Body of pancreas (tissue), 4 donors: Measurements from ENCODE around the gene CRYBB3. TPM values are rescaled to one million over a fixed set of nuclear protein-coding genes. Genes with fewer than 3 reads are reported as not detected.

ENCODE experiments used
- ATAC-seq: fragments of 150-250 bp; one replicate; pipeline ENCODE4 v1.9.1; 2016
- DNase-seq, 4 donors: peaks; one replicate each; pipeline ENCODE4 v3.0.0-alpha.2; 2019
- H3K27ac ChIP-seq, 4 donors: fragments of 200-600 bp; sonication (generic); 1 replicate in 3 of 4; 2 replicates in 1 of 4; pipeline versions ENCODE4 v1.5.1 to v1.6.1; 2016 to 2019; ENCODE audit warnings: mild to moderate bottlenecking in 1 of 4, mixed read lengths in 1 of 4, moderate library complexity in 1 of 4
- H3K27me3 ChIP-seq, 2 donors: fragments of 200-600 bp; sonication (generic); one replicate each; pipeline ENCODE4 v1.6.0; 2016; ENCODE audit warnings: mild to moderate bottlenecking in 1 of 2
- H3K36me3 ChIP-seq, 2 donors: fragments of 200-600 bp; sonication (generic); replicated peaks in 1 of 2; 2 replicates each; pipeline ENCODE4 v1.5.1; 2016; ENCODE audit warnings: low read depth in 2 of 2; ENCODE audit not compliant: insufficient read depth in 1 of 2
- H3K4me1 ChIP-seq: fragments of 200-600 bp; sonication (generic); one replicate; pipeline ENCODE4 v1.6.0; 2016
- H3K4me3 ChIP-seq, 2 donors: fragments of 200-600 bp; sonication (generic); 1 replicate in 1 of 2; 2 replicates in 1 of 2; pipeline ENCODE4 v1.5.1; 2016 to 2019
- H3K9me3 ChIP-seq, 3 donors: fragments of 200-600 bp; sonication (generic); 1 replicate in 2 of 3; 2 replicates in 1 of 3; pipeline ENCODE4 v1.5.1; 2016
- POLR2A ChIP-seq, 3 donors: fragments of 450-650 bp; IDR thresholded peaks; one replicate each; pipeline ENCODE4 v1.6.1; 2016; ENCODE audit warnings: antibody characterized with exemption in 3 of 3, mild to moderate bottlenecking in 2 of 3
- WGBS, 2 donors: methylation state at CpG; one replicate each; pipeline ENCODE4 v1.1.5; 2017; 5-methylcytosine and 5-hydroxymethylcytosine counted together
- intact Hi-C: fragments of 100-400 bp; cut with DNase I; formaldehyde crosslinking; loops from one replicate; pipeline ENCODE4 v1.15.1; 2023
- total RNA-seq, 2 donors: library from RNA; depleted of rRNA; stranded (reverse); fragments of >200 nt; gene quantifications; one replicate each; pipeline ENCODE4 v1.1.0, GENCODE V29; 2016
- TF ChIP-seq, protein P1 (sequence below), 7 experiments: fragments of 450-650 bp in 4 of 7; fragments of 200-600 bp in 3 of 7; sonication (generic) in 3 of 7; IDR thresholded peaks; one replicate each; pipeline ENCODE4 v1.5.1; 2016 to 2019; ENCODE audit warnings: antibody characterized with exemption in 7 of 7

Gene CRYBB3
- total RNA-seq: not detected

DNA sequence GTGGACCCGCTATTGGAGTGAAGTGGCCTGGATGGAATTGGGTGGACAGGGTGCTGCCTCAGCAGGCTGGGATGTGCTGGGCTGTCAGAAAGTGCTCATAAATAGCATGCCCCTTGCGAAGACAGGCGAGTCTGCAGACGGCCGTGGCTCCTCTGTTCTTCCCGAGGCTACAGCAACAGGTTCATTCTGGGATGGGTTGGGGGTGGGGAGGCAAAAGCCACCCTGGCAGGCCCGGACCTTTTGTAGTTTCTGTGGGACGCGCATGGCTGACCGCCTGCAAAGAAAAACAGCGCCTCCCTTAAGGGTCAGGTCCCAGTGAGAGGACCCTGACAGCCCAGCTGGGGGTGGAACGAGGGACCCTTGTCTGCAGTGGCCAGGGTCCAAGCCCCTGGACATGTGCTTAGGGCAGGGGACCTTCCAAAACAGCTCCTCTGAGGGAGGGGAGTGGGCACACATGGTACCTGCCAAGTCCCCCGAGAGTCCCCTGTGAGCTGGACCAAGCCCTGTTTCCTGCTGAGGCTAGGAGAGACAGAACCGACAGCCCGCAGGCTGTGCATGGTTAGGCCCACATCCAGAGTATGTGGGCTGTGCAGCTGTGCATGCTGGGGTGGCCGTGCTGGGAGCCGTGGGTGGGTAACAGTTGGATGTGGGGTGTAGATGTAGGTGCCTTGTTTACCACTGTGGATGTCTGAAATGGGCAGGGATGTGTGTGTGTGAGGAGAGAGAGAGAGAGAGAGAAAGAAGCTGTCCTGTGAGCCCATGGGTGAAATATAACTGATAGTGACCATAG, at the start of gene CRYBB3:
CRYBB3 (plus strand) TSS at position 128 of the 790 bp plus-strand sequence. CDS start 1,539 bp downstream, outside the sequence.
- H3K36me3 ChIP-seq: no peaks in the 10 kb centered on the region
- no peaks in the 10 kb centered on the region for H3K9me3 ChIP-seq
- DNase-seq (no peak), ATAC-seq (no peak)
- H3K27ac ChIP-seq: no peak within 1 kb of the TSS
- TF ChIP-seq, protein P1, sequence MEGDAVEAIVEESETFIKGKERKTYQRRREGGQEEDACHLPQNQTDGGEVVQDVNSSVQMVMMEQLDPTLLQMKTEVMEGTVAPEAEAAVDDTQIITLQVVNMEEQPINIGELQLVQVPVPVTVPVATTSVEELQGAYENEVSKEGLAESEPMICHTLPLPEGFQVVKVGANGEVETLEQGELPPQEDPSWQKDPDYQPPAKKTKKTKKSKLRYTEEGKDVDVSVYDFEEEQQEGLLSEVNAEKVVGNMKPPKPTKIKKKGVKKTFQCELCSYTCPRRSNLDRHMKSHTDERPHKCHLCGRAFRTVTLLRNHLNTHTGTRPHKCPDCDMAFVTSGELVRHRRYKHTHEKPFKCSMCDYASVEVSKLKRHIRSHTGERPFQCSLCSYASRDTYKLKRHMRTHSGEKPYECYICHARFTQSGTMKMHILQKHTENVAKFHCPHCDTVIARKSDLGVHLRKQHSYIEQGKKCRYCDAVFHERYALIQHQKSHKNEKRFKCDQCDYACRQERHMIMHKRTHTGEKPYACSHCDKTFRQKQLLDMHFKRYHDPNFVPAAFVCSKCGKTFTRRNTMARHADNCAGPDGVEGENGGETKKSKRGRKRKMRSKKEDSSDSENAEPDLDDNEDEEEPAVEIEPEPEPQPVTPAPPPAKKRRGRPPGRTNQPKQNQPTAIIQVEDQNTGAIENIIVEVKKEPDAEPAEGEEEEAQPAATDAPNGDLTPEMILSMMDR (IDR thresholded peaks at IDR 0.05): no peak
- TF ChIP-seq POLR2A (IDR thresholded peaks at IDR 0.05): no peak
- WGBS, 2 donors: 82 to 92% methylated on average over 14 of the region's 17 CpGs
- intact Hi-C loops: no loop called here
- H3K27me3 ChIP-seq: no peaks in the 10 kb centered on the region
- H3K4me1 ChIP-seq: no peaks in the 10 kb centered on the region
- no peak within 1 kb of the TSS for H3K4me3 ChIP-seq

DNA sequence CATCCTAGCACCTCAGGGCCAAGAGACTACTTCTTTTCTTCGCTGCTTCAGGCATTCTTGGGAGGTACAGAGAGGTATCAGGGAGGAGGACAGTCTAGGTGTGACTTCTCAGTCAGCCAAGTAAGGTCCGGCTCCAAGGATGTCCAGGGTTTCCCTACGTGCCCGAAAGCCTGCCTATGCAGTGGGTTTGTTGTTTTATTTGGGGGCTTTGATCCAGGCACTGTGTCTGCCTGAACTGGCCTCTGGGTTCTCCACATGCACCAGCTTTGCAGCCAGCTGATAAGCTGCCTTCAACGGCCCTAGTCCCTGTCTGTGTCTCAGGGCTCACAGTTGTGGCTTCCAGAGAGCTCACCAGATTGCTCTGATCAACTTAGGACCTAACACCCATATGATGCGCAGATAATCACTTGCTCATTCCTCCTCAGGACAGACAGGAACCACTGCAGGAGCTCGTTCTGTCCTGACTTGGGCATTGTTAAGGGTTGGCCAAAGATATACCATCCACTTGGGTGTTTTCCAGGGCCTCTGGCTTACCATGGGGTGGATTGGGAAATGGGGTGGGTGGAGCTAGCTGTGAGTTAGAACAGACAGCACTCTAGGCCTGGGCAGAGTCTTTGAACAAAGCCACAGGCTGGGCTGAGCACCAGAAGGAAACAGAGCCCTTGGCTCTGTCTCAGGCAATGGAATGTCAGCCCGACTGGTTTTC, 45.5 kb upstream of the CRYBB3 start:
- intact Hi-C loops: no loop called here
- DNase-seq (peak; percentile 41 to 76 (median 69)), ATAC-seq (peak; percentile 80)
- H3K4me1 ChIP-seq: peaks cover 20% of the 10 kb centered on the region
- no peaks in the 10 kb centered on the region for H3K27me3 ChIP-seq
- H3K36me3 ChIP-seq: no peaks in the 10 kb centered on the region
- H3K9me3 ChIP-seq: no peaks in the 10 kb centered on the region
- peak overlapping the region in 3 of 4 donors; percentile 13 to 64 (median 57) for H3K27ac ChIP-seq
- H3K4me3 ChIP-seq: no peak overlapping the region
- TF ChIP-seq, protein P1 (IDR thresholded peaks at IDR 0.05): no peak
- TF ChIP-seq POLR2A (IDR thresholded peaks at IDR 0.05): no peak
- WGBS, 2 donors: 73 to 77% methylated on average over 6 to 8 of the region's 8 CpGs

DNA sequence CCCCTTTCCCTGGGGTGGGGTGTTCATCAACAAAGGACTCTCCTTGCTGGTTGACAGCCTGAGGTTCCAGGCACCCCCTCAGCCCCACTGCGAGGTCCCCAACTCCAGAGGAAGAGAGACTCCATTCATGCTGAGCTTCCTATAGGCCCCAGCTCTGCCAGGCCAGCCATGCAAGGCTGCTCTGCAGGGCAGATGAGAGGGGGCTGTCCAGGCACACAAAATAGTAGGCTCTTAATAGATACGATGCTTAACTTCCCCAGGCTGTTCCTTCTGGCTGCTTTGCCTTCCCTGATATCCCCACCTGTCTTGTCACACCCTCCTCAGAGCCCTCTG, 45.0 kb upstream of the CRYBB3 start:
- TF ChIP-seq, protein P1 (IDR thresholded peaks at IDR 0.05): no peak
- no peak for TF ChIP-seq POLR2A (IDR thresholded peaks at IDR 0.05)
- intact Hi-C loops: no loop called here
- Histone ChIP-seq H3K9me3 (no peaks in the 10 kb centered on the region), H3K4me1 (peaks cover 16% of the 10 kb centered on the region), H3K27ac (peak overlapping the region in 3 of 4 donors; percentile 13 to 64 (median 57)), H3K36me3 (no peaks in the 10 kb centered on the region), H3K4me3 (no peak overlapping the region), H3K27me3 (no peaks in the 10 kb centered on the region)
- WGBS, 2 donors: 52 to 63% methylated on average over 1 to 2 of the region's 2 CpGs
- DNase-seq: no peak
- no peak for ATAC-seq

DNA sequence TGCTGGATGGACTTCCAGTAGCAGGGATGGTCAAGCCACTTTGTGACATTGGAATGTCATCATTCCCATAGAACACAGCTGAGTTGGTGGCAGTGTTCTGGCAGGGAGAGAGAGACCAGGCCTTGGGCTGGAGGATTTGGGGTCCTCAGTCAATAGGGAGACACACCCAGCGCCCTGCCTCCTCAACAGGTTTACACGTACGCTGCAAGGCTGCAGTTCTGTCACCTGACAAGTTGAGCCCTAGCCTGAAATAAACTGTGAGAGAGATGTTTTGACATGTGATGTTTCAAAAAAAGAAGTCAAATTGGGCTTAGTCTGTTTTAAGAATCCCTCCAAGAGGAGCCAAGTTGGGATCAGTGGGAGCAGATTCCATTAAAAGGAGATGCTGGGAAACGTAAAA, 42.9 kb upstream of the CRYBB3 start:
- H3K4me1 ChIP-seq: peaks cover 16% of the 10 kb centered on the region
- no peak overlapping the region for H3K27ac ChIP-seq
- intact Hi-C loops: no loop called here
- no peak for DNase-seq
- H3K36me3 ChIP-seq: no peaks in the 10 kb centered on the region
- H3K9me3 ChIP-seq: no peaks in the 10 kb centered on the region
- no peak for ATAC-seq
- H3K4me3 ChIP-seq: no peak overlapping the region
- H3K27me3 ChIP-seq: no peaks in the 10 kb centered on the region
- 91 to 94% methylated on average over 4 of the region's 4 CpGs for WGBS, 2 donors
- TF ChIP-seq, protein P1 (IDR thresholded peaks at IDR 0.05): no peak
- TF ChIP-seq POLR2A (IDR thresholded peaks at IDR 0.05): no peak
